Measurements from ENCODE around the gene L3MBTL4. TPM values are rescaled to one million over a fixed set of nuclear protein-coding genes. Genes with fewer than 3 reads are reported as not detected.
A peak's percentile ranks its signal among the peaks of the same experiment; 100 is the strongest.
"Not testable (repeated sequence)": the region's sequence is repeated elsewhere in the genome, so short reads cannot be mapped to it uniquely, and the experiment has no call there.

The L3MBTL4 gene
- total RNA-seq, 1 donor from 2014 or later: 8.7 TPM

- DNase-seq (ENCODE audit: low spot score): no peak
- intact Hi-C loops (cut with DNase I): no loop called here
- ATAC-seq: no peak
These were observed 326.3 kb downstream of the L3MBTL4 start for GRCh38 chr18:6088432-6088831.

GRCh38 chr18:6086731-6087130 lies 328.0 kb downstream of the L3MBTL4 start:
- intact Hi-C loops (cut with DNase I): no loop called here
- no peak for DNase-seq (ENCODE audit: low spot score)
- ATAC-seq: no peak

DNA sequence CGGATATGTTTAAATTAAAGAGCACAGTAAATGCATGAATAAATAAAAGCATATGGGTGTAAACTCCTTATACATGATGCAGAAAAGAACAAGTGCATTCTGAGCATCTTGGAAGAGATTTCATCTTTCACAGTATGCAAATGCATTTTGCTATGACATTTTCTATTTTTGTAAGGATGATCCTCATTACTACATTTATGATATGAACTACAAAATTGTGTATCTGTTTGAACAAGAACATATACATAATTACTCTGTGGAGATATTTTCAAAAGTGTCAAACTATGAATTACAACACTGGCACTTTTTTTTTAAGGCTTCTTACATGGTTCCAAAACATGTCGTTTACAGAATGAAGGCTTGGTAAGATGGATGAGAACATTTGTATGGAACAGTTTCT lies 335.3 kb downstream of the L3MBTL4 start:
- no peak for DNase-seq (ENCODE audit: low spot score)
- intact Hi-C loops (cut with DNase I): no loop called here
- ATAC-seq: no peak

DNA sequence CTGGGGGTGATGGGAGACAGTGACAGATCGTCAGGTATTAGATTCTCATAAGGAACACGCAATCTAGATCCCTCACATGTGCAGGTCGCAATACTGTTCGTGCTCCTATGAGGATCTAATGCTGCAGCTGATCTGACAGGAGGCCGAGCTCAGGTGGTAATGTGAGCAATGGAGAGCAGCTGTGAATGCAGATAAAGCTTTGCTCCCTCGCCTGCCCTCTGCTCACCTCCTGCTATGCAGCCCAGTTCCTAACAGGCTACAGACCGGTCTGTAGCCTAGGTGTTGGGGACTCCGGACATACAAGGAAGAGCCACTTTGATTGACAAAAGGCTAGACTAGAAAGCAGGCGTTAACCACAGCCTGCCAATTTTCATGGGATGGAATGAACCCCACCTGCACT lies 335.8 kb downstream of the L3MBTL4 start:
- no peak for DNase-seq (ENCODE audit: low spot score)
- intact Hi-C loops (cut with DNase I): no loop called here
- ATAC-seq: no peak

DNA sequence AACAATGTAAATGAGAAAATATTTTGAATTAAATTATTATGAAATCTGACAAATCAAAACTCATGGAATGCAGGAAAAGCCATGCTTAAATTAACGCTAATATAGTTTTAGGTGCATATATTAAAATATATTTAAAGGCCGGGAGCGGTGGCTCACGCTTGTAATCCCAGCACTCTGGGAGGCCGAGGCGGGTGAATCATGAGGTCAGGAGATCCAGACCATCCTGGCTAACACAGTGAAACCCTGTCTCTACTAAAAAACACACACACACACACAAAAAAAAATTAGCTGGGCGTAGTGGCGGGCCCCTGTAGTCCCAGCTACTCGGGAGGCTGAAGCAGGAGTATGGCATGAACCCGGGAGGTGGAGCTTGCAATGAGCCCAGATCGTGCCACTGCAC lies 342.3 kb downstream of the L3MBTL4 start:
- ATAC-seq; DNase-seq (ENCODE audit: low spot score); intact Hi-C loops (cut with DNase I): not testable (repeated sequence)

GRCh38 chr18:6069539-6069938 lies 345.2 kb downstream of the L3MBTL4 start:
- intact Hi-C loops (cut with DNase I): no loop called here
- DNase-seq (ENCODE audit: low spot score) (no peak), ATAC-seq (no peak)

DNA sequence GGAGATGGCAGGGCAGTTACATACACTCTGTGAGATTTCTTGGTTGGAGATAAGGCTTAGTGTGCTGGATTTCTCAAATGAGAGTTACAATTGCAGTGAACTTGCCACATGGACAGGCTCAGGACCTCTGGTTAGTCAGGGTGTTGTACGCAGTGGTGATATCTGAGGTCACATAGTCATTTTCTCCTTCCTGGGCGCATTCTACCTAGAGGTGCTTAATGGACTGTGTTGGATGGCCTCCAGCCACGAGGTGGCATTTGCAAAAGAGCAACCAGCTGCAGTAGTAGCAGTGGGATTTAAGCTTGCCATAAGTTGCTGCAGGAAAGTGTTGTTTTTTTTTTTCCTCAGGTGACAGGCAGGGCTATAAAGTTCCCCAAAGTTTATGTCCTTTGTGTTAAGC lies 345.6 kb downstream of the L3MBTL4 start:
- intact Hi-C loops (cut with DNase I): no loop called here
- no peak for ATAC-seq
- no peak for DNase-seq (ENCODE audit: low spot score)

DNA sequence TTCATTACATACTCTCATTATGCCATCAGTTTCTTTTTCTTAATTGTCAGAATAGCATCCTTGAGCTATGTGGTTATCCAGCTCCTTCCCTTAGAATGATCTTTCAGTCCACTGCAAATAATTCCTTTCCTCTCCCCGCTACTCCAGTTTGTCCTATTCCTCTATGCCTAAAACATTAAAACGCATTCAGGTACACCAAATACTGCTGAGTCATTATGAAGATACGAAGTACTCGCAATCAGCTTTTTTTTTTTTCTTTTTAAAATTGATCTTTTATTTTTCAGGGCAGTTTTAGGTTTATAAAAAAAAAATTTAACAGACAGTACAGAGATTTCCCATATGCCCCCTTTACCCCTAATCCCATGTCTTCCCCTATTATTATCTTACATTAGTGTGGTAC lies 354.6 kb downstream of the L3MBTL4 start:
- intact Hi-C loops (cut with DNase I): no loop called here
- ATAC-seq (no peak), DNase-seq (ENCODE audit: low spot score) (no peak)

GRCh38 chr18:6059551-6059950 lies 355.2 kb downstream of the L3MBTL4 start:
- intact Hi-C loops (cut with DNase I): no loop called here
- DNase-seq (ENCODE audit: low spot score): no peak
- ATAC-seq: no peak

- DNase-seq (ENCODE audit: low spot score) (no peak), ATAC-seq (peak; percentile 51)
- intact Hi-C loops (cut with DNase I): no loop called here
These were observed 355.8 kb downstream of the L3MBTL4 start for GRCh38 chr18:6058941-6059340.

DNA sequence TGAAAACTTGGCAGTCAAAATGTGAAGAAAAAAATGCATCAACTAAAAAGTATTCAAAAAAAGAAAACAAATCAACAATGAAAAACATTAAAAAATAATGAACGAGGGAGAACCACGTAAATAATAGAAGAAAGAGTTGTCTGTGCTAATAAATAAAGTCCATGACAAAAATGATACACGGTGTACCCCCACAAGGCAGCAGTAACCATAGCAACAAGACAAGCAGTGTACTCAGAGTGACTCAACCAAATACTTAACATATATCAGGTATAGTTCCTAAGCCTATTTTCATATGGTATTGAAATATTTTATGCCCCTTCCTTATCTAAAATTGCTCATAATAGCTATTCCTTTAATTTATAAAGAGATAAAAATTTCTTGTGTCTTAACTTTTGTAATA lies 357.1 kb downstream of the L3MBTL4 start:
- intact Hi-C loops (cut with DNase I): no loop called here
- DNase-seq (ENCODE audit: low spot score): no peak
- peak; percentile 58 for ATAC-seq

DNA sequence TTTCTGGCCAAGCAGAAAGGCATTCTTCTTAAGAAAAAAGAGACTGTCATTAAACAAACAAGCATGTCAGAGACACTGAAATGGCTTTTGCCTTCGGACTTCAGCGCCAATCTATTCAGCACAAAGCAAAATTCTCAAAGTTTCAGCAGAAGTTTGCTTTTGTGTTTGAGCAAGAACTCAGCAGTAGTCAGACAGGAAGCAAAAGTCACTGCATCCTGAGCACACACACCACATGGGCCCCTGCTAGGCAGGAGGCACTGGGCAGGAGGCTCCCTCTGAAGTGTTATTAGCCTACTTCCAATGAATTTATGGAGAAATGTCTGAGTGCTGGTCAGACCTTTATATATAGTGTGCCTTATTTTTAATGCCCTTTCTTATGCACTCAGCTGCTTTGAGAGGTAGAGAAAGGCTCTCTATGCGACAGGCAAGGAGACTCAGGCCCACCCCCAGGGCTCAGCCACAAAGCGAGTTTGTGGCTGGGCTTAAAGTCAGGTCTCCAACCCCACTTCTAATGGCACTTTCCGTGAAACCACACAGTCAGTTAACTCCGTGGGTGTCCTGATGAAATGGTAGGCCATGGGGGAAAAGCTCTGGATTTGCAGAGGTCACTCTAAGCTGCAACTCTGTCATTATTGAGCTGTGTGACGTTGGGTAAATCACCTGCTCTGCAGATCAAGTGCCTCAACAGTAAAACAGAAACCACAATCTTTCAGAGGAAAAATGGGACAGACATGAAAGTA lies 358.4 kb downstream of the L3MBTL4 start:
- ATAC-seq (no peak), DNase-seq (ENCODE audit: low spot score) (no peak)
- intact Hi-C loops (cut with DNase I): no loop called here

GRCh38 chr18:6055711-6056110 lies 359.0 kb downstream of the L3MBTL4 start:
- ATAC-seq (no peak), DNase-seq (ENCODE audit: low spot score) (no peak)
- intact Hi-C loops (cut with DNase I): no loop called here

GRCh38 chr18:6054256-6054842 lies 360.4 kb downstream of the L3MBTL4 start:
- DNase-seq (ENCODE audit: low spot score): no peak
- intact Hi-C loops (cut with DNase I): no loop called here
- ATAC-seq: no peak

- ATAC-seq: no peak
- DNase-seq (ENCODE audit: low spot score): no peak
- intact Hi-C loops (cut with DNase I): no loop called here
These were observed 362.2 kb downstream of the L3MBTL4 start for GRCh38 chr18:6052449-6052913.

- DNase-seq (ENCODE audit: low spot score); ATAC-seq; intact Hi-C loops (cut with DNase I): not testable (repeated sequence)
These were observed 367.1 kb downstream of the L3MBTL4 start for GRCh38 chr18:6047596-6047995.

GRCh38 chr18:6044773-6045172 lies 369.9 kb downstream of the L3MBTL4 start:
- intact Hi-C loops (cut with DNase I): no loop called here
- no peak for ATAC-seq
- no peak for DNase-seq (ENCODE audit: low spot score)

DNA sequence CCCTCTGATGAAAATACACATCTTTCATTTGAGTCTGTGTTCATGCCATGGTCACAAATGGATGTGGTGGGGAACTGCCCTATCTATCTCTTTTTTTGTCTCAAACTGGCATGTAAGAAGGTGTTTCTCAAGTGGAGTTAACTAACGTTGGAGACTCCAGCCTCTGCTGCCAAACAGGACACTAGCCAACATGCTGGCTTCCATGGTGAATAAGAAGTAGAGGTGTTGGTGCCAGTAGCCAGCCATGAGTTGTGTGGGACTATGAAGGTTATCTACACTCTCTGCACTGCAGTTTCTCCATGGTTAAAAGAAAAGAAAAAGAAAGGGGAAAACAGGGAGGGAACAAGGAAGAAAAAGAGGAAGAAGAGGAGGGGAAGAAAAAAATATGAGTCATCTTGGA lies 370.4 kb downstream of the L3MBTL4 start:
- ATAC-seq (no peak), DNase-seq (ENCODE audit: low spot score) (no peak)
- intact Hi-C loops (cut with DNase I): no loop called here

DNA sequence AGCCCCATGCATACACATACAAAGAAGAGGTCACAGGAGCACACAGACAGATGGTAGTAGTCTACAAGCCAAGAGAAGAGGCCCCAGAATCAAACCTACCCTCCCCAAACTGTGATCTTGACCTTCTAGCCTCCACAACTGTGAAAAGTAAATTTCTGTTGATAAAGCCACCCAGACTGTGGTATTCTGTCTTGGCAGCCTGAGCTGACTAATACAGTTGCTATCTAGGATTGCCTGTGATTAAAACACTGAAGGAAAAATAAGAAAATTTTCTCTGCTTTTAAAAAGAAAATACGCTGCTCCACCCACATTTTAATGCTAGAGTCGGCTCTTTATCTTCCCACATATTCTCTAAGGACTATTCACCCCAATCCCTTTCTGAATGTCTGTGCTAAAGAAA lies 375.7 kb downstream of the L3MBTL4 start:
- intact Hi-C loops (cut with DNase I): no loop called here
- no peak for DNase-seq (ENCODE audit: low spot score)
- ATAC-seq: no peak

GRCh38 chr18:6031442-6031841 lies 383.3 kb downstream of the L3MBTL4 start:
- intact Hi-C loops (cut with DNase I): no loop called here
- peak; percentile 69 for ATAC-seq
- DNase-seq (ENCODE audit: low spot score): no peak

GRCh38 chr18:6031002-6031401 lies 383.7 kb downstream of the L3MBTL4 start:
- intact Hi-C loops (cut with DNase I): no loop called here
- DNase-seq (ENCODE audit: low spot score) (no peak), ATAC-seq (peak; percentile 34)
